ENCODE results near the gene FGF9. TPM values are rescaled to one million over a fixed set of nuclear protein-coding genes. Genes with fewer than 3 reads are reported as not detected.

Gene FGF9
- total RNA-seq, 3 donors from 2014 or later (not counting 1 experiment from before 2014, with no cell fraction given): 0.28 to 1.2 (median 0.80) TPM

- H3K36me3 ChIP-seq (ENCODE audit: control insufficient read depth, insufficient read depth, low read length): no peaks in the 10 kb centered on the region
- DNase-seq (no peak), ATAC-seq (no peak)
- no peaks in the 10 kb centered on the region for H3K9me3 ChIP-seq (ENCODE audit: control insufficient read depth, insufficient read depth, low read length)
- peaks cover 5 to 27% of the 10 kb centered on the region in 2 donors for H3K27me3 Mint-ChIP-seq (ENCODE audit: low read depth in 2 of 2)
- intact Hi-C loops (cut with micrococcal nuclease): loop anchor here (10.0 kb wide), 1 partner anchor 1118 kb away; no protein-coding TSS in a partner anchor
- no peak for TF ChIP-seq CTCF (IDR thresholded peaks at IDR 0.05)
- H3K27me3 ChIP-seq (ENCODE audit: control insufficient read depth, insufficient read depth, low read length): no peaks in the 10 kb centered on the region
- H3K4me1 Mint-ChIP-seq: peaks cover 0 to 9% of the 10 kb centered on the region in 2 donors
- H3K4me3 ChIP-seq (ENCODE audit: low read length): no peak overlapping the region
- H3K27ac Mint-ChIP-seq: no peak overlapping the region
- H3K9me3 Mint-ChIP-seq: no peaks in the 10 kb centered on the region
- no peak overlapping the region for H3K4me3 Mint-ChIP-seq
- H3K36me3 Mint-ChIP-seq: peaks cover 6% of the 10 kb centered on the region
- WGBS (ENCODE audit: insufficient coverage): 87% methylated on average over 3 of the region's 3 CpGs
- no peak overlapping the region for H3K27ac ChIP-seq (ENCODE audit: low read length)
- no peaks in the 10 kb centered on the region for H3K4me1 ChIP-seq (ENCODE audit: control insufficient read depth, insufficient read depth, low read length)
Observed at GRCh38 chr13:21636656-21637055, 34.2 kb upstream of the FGF9 start.

DNA sequence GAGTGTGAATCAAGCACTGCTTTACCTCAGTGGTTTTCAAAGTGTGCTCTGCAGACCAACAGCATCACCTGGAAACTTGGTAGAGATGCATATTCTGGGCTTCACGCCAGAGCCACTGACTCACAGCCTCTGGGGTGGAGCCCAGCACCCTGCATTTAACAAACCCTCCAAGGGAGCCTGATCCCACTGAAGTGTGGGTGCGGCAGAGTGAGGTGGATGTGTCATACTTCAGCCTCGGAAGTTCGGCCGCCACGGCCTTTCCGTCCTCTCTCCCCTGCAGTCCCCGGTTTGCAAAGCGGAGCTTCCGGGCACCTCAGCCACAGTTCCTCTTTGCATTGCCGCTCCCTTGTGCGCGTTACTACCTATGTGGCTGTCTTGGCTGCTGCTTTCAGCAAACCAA is 33.6 kb upstream of the FGF9 start:
- Histone ChIP-seq H3K36me3 (ENCODE audit: control insufficient read depth, insufficient read depth, low read length) (no peaks in the 10 kb centered on the region), H3K4me1 (ENCODE audit: control insufficient read depth, insufficient read depth, low read length) (no peaks in the 10 kb centered on the region), H3K27me3 (ENCODE audit: control insufficient read depth, insufficient read depth, low read length) (no peaks in the 10 kb centered on the region), H3K9me3 (ENCODE audit: control insufficient read depth, insufficient read depth, low read length) (no peaks in the 10 kb centered on the region), H3K4me3 (ENCODE audit: low read length) (no peak overlapping the region), H3K27ac (ENCODE audit: low read length) (no peak overlapping the region)
- no peak for TF ChIP-seq CTCF (IDR thresholded peaks at IDR 0.05)
- intact Hi-C loops (cut with micrococcal nuclease): loop anchor here (10.0 kb wide), 1 partner anchor 1118 kb away; no protein-coding TSS in a partner anchor
- ATAC-seq: peak in 2 of 3 donors; percentile 53 to 60
- WGBS (ENCODE audit: insufficient coverage): 69% methylated on average over 13 of the region's 13 CpGs
- Mint-ChIP-seq H3K27ac (no peak overlapping the region), H3K9me3 (no peaks in the 10 kb centered on the region), H3K36me3 (no peaks in the 10 kb centered on the region), H3K4me1 (peaks cover 0 to 9% of the 10 kb centered on the region in 2 donors), H3K27me3 (ENCODE audit: low read depth in 2 of 2) (peaks cover 5 to 27% of the 10 kb centered on the region in 2 donors), H3K4me3 (no peak overlapping the region)
- DNase-seq: peak in 1 of 2 donors; percentile 20

GRCh38 chr13:21638319-21639282 is 32.3 kb upstream of the FGF9 start:
- 63% methylated on average over 3 of the region's 6 CpGs for WGBS (ENCODE audit: insufficient coverage)
- Histone ChIP-seq H3K36me3 (ENCODE audit: control insufficient read depth, insufficient read depth, low read length) (no peaks in the 10 kb centered on the region), H3K27me3 (ENCODE audit: control insufficient read depth, insufficient read depth, low read length) (no peaks in the 10 kb centered on the region), H3K4me3 (ENCODE audit: low read length) (no peak overlapping the region), H3K9me3 (ENCODE audit: control insufficient read depth, insufficient read depth, low read length) (no peaks in the 10 kb centered on the region), H3K27ac (ENCODE audit: low read length) (no peak overlapping the region), H3K4me1 (ENCODE audit: control insufficient read depth, insufficient read depth, low read length) (no peaks in the 10 kb centered on the region)
- Mint-ChIP-seq H3K27ac (no peak overlapping the region), H3K36me3 (no peaks in the 10 kb centered on the region), H3K9me3 (no peaks in the 10 kb centered on the region), H3K4me1 (peaks cover 0 to 9% of the 10 kb centered on the region in 2 donors), H3K4me3 (no peak overlapping the region), H3K27me3 (ENCODE audit: low read depth in 2 of 2) (peaks cover 5 to 27% of the 10 kb centered on the region in 2 donors)
- DNase-seq (peak in 1 of 2 donors; percentile 68), ATAC-seq (peak; percentile 36 to 66 (median 49))
- TF ChIP-seq CTCF (IDR thresholded peaks at IDR 0.05): peak; percentile 92
- intact Hi-C loops (cut with micrococcal nuclease): loop anchor here (1.0 to 10.0 kb wide), 2 partner anchors 640 to 1116 kb away; no protein-coding TSS in a partner anchor
